Raji (cell line): Measurements from ENCODE around the gene SPSB2.

Experiments used
- POLR2A ChIP-seq: IDR thresholded peaks from 2 replicates; pipeline ENCODE4 v1.6.1; 2011; ENCODE audit warnings: low read depth, low read length, control low read depth; ENCODE audit not compliant: insufficient read depth

Gene SPSB2

DNA sequence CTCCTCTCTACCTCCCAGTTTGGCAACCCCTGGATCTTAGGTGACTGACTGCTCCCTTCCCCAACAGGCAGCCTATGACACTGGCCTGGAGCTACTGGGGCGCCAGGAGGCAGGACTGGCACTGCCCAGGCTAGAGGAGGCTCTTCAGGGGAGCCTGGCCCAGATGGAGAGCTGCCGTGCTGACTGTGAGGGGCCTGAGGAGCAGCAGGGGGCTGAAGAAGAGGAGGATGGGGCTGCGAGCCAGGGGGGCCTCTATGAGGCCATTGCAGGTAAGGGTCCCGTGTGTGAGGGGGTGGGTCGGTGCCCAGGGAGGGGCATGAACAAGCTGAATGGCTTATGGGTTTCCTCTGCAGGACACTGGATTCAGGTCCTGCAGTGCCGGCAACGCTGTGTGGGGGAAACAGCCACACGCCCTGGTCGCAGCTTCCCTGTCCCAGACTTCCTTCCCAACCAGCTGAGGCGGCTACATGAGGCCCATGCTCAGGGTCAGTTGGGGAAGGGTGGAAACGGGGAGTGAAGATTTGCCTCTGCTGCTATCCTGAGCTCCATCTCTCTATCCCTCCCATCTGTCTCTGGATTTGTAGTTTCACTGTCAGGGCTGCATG, 42.7 kb downstream of the SPSB2 start:
- TF ChIP-seq POLR2A = no peak

DNA sequence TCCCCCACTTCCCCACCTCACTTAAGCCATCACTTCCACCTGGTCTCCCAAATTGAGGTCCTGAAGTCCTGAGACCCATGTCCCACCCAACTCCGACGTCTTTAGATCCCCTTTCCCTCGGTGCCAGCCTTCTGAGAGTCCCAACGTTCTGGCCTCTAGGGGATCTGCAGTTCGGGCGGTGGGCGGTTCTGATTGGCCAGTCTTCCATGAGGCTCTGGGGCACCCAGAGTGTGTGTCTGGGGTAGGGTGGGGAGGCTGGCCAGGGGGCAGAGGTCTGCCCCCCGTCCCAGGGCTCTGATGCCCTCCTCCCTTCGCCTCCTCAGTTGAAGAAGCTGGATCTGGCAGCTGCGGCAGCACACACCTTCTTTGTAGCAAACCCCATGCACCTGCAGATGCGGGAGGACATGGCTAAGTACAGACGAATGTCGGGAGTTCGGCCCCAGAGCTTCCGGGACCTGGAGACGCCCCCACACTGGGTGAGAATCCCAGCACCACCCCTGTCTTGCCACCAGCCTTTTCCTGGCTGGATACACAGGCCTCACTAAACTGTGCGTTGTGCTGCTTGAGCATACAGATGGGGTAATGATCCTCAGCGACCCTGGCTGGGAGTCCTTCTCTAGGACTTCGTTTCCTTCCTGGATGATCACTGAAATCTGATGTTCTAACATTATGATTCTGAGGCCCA, 43.4 kb downstream of the SPSB2 start:
- no peak for TF ChIP-seq POLR2A

DNA sequence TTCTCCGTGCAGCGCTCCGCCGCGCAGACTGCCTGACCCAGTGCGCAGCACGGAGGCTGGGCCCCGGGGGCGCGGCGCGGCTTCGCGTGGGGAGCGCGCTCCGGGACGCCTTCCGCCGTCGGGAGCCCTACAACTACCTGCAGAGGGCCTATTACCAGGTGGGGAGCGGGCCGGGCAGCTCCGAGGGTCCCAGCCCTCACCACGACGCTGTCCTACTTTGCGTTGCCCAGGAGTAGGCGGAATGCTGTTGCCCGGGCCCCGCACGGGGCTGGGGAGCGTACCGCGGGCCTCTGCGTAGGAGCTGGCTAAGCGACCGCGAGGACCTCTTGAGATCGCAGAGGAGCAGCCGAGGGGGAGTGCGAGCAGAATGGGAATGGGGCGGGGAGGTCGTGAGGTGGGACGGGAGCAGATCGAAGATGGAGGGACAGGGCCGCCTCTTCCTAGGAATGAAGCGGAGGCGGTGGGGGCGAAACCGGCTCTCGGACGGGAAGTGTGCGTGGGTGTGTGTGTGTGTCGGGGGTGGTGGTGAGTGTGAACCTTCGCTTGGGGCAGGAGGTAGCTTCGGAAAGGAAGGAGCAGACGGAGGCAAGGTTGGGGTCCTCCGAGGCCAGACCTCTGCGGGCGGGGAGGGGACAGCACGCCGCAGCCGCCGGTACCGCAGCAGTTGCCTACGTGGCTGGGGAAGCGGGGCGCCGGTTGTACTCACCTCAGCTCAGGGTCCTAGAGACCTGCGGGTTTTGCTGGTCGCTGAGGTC, 44.1 kb downstream of the SPSB2 start:
- no peak for TF ChIP-seq POLR2A

DNA sequence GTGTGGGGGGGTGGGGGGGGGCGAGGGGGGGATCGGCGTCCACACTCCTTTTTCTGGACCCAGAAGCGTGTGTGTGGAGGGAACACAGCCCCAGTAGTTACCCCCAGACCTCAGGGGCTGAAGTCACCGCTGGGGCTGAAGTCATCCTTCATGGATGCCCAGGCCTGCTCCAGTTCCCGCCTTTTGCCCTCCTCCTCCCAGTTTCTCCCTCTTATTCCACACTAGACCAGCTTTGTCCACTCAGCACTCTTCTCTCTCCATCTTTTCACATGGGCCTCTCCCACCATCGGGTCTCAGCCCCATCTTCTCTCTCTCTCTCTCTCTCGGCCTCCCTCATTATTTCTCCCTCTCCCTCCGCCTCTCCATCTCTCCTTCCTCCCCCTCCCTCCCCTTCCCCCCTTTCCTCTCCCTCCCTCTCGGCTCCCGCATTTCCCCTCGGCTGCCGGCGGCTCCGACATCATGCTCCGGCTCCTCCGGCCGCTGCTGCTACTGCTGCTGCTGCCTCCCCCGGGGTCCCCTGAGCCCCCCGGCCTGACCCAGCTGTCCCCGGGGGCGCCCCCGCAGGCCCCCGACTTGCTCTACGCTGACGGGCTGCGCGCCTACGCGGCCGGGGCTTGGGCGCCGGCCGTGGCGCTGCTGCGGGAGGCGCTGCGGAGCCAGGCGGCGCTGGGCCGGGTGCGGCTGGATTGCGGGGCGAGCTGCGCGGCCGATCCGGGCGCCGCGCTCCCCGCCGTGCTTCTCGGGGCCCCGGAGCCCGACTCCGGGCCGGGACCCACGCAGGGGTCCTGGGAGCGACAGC, 44.9 kb downstream of the SPSB2 start, which contains the start of gene P3H3:
Gene P3H3, plus strand, starts transcription at position 426 of the 799 bp plus-strand sequence. Its CDS starts 34 bp downstream, at position 460.
- TF ChIP-seq POLR2A = no peak

DNA sequence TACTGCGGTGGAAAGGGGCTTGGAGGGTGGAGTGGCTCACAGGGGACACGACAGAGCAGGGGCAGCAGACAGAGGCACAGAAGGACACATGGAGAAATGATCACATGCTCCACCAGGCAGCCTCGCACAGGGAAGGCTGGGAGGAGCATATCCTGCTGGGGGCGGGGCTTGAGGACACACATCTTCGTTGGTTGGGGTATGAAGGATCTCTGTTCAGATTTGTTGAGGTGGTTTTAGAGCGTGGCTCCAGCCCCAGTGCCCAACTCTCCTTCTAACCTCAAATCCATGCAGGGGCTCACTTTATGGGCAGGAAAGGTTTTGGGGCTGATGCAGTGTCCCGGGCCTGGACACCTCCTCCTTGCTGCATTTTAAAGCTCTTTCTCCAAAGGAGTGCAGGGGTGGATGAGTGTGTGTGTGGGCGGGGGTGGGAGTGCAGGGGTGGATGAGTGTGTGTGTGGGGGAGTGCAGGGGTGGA, 45.6 kb downstream of the SPSB2 start:
- no peak for TF ChIP-seq POLR2A

DNA sequence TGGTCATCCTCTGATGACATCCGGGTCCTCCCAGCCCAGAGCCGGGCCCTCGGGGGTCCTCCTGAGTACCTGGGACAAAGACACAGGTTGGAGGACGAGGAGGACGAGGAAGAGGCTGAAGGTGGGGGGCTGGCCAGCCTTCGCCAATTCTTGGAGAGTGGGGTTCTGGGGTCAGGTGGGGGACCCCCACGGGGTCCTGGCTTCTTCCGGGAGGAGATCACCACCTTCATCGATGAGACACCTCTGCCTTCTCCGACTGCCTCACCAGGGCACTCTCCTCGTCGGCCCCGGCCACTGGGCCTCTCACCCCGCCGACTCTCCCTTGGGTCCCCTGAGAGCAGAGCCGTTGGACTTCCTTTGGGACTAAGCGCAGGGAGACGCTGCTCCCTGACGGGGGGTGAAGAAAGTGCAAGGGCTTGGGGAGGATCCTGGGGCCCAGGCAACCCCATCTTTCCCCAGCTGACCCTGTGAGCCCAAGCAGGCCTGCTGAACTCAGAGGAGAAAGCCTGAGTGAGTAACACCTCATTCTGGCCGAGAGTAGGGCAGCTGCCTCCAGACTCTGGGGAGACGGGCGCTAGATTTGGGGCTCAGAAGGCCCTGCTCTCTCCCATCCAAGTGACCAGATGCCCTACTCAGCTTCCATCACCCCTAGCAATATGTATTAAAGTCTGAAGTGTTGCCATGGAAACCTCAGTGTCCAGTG, 46.2 kb downstream of the SPSB2 start:
- no peak for TF ChIP-seq POLR2A

DNA sequence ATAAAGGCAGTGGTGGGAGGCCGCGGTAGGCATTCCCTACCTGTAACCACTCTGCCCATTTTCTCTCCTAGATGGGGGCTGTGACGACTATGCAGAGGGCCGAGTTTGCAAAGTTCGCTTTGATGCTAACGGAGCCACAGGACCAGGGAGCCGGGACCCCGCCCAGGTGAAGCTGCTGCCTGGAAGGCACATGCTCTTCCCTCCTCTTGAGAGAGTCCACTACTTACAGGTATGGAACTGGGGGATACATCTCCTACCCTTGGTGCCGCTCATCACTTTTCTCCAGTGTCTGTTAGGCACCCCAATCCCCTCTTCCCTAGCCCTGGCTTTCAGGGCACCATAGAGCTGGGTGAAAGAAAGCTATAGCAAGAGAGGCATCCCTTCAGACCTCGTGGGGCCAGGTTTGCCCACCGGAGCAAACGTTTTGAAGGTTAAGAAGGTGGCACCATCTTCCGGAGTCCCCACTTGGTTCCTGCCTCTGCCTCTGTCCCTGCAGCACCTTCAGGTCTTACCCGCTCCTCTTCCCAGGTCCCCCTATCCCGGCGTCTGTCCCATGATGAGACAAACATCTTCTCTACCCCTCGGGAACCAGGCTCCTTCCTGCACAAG, 46.9 kb downstream of the SPSB2 start:
- TF ChIP-seq POLR2A = no peak

DNA sequence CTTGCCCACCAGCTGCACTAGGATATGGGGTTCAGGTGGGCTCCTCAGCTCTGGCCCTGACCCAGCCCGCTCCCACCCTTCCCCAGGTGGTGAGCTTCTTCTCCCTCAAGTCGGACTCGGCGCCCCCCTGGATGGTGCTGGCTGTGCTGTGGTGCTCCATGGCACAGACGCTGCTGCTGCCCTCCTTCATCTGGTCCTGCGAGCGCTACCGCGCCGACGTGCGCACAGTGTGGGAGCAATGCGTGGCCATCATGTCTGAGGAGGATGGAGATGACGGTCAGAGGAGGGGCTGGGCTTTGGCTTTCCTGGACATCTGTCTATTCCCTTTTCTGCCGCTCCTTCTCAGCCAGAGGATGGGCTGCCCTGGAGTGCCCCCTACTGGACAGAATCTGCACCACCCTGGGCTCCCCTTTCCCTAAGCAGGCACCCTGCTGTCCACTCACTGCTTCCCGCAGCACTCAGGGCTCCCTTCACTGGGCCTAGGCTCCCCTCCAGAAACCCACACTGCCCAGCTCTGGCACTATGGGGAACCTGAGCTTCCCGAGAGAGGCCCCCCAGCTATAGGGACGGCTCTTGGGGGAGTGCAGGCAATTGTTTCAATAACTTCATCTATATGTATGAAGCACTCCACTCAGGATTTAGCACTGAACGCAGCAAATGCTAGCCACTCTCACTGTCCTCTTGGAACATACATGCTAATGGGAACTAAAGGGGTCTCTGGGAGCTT, 47.5 kb downstream of the SPSB2 start:
- no peak for TF ChIP-seq POLR2A

DNA sequence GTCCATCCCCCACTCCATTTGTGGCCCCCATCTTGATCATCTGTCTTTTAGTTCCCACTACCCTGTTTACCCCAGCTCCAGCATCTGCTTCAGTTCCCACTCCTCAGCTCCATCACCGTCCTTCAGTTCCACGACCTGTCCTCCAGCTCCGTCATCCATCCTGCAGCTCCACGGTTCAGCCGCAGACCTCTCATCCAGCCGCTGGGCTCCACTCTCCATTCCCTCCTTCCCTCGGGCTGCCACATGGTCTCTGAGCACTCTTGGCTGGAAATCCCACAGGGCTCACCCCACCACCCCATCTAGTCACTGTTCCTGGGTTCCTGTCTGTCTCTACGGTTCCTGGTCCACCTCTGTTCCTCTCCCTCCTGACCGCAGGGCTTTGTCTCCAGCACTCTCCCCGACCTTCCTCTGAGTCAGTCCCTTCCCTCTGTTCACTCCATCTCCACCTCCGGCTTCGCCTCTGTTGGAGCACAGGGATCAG, 48.2 kb downstream of the SPSB2 start:
- TF ChIP-seq POLR2A = no peak

DNA sequence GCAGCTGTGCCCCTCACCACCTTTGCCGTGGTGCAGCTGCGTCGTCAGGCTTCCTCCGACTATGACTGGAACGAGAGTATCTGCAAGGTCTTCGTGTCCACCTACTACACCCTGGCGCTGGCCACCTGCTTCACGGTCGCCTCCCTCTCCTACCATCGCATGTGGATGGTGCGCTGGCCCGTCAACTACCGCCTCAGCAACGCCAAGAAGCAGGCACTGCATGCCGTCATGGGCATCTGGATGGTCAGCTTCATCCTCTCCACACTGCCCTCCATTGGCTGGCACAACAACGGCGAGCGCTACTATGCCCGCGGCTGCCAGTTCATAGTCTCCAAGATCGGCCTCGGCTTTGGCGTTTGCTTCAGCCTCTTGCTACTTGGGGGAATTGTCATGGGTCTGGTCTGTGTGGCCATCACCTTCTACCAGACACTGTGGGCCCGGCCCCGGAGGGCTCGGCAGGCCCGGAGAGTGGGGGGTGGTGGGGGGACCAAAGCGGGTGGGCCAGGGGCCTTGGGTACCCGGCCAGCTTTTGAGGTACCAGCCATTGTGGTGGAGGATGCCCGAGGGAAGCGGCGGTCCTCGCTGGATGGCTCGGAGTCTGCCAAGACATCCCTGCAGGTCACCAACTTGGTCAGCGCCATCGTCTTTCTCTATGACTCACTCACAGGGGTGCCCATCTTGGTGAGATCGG, 48.9 kb downstream of the SPSB2 start:
- no peak for TF ChIP-seq POLR2A

DNA sequence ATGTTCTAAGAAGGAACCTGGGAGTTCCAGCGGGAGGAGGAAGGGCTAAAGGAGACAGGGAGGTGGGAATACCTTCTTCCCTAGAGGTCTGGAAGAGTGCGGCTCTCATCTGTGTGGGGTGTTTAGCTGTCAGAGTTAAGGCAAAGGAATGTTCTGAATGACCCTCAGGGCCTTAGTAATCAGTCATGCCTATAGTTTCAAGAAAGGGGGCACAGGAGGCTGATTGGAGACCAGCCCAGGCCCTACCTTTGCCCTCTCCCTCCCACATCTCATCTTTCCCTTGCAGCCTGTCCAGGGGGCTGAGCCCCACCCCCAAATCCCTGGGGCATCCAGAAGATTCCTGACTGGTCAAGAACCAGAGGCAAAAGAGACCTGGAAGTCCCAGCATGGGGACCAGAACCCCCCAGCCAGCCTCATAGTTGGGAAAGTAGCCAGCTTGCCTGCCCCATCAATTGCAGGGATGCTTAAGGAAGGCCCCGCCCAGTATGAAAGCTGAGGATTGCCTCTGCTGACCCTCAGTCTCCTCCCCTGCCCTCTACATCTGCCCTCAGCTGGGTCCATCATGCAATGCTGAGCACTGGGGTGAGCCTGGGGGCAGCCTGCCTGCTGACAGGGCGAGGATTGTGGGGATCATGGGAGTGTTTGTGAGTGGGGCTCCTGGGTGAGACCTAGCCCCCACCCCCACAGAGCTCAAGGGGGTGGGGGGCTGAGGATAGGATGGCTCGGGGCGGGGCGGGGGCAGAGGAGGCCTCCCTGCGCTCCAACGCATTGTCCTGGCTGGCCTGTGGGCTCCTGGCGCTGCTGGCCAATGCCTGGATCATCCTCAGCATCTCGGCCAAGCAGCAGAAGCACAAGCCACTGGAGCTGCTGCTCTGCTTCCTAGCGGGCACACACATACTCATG, 49.7 kb downstream of the SPSB2 start:
- no peak for TF ChIP-seq POLR2A
